Measurements from ENCODE around the gene SLC34A1. TPM values are rescaled to one million over a fixed set of nuclear protein-coding genes. Genes with fewer than 3 reads are reported as not detected.

SLC34A1 gene
- total and polyA plus RNA-seq, 2 of the 4 experiments (the other 2 are of a cell fraction) = not detected

- peaks cover 27% of the 10 kb centered on the region for H4K20me1 ChIP-seq (ENCODE audit: insufficient read depth, low read length)
- peak; percentile 94 for ATAC-seq (ENCODE audit: low read depth)
- peak overlapping the region; percentile 97 for H2BK15ac ChIP-seq (ENCODE audit: low read depth, low read length)
- H3K79me1 ChIP-seq (ENCODE audit: low read depth in 1 of 2, low read length in 2 of 2) = peaks cover 13 to 46% of the 10 kb centered on the region in 2 experiments
- peak overlapping the region; percentile 85 for H3K27ac ChIP-seq (ENCODE audit: insufficient read depth, low read length)
- peak overlapping the region; percentile 76 for H3K9ac ChIP-seq (ENCODE audit: low read depth, low read length)
- H2BK20ac ChIP-seq (ENCODE audit: low read depth, low read length) = peak overlapping the region; percentile 84
- peaks cover 13% of the 10 kb centered on the region for H3K4me1 ChIP-seq (ENCODE audit: control insufficient read depth, insufficient read depth, low read length)
- peak overlapping the region; percentile 75 for H3K18ac ChIP-seq (ENCODE audit: low read depth, low read length)
- intact Hi-C loops (cut with micrococcal nuclease) (loop anchor here (1.0 kb wide), 1 partner anchor 22 kb away; no protein-coding TSS in a partner anchor), in situ Hi-C loops (cut with MboI; ENCODE audit: low sequenced_read_pairs) (no loop called here), dilution Hi-C loops (cut with HindIII; ENCODE audit: low sequenced_read_pairs, unreplicated experiment) (no loop called here)
- H3K36me3 ChIP-seq (ENCODE audit: control insufficient read depth, insufficient read depth, low read length) = no peaks in the 10 kb centered on the region
- peak overlapping the region; percentile 94 for H4K5ac ChIP-seq (ENCODE audit: low read depth, low read length)
- peaks cover 15% of the 10 kb centered on the region for H3K9me1 ChIP-seq (ENCODE audit: insufficient read depth, low read length)
- peak overlapping the region; percentile 75 for H2BK5ac ChIP-seq (ENCODE audit: low read depth, low read length, poor library complexity, severe bottlenecking)
- peak overlapping the region; percentile 96 for H4K91ac ChIP-seq (ENCODE audit: insufficient read depth, low read depth, low read length)
- peak overlapping the region; percentile 97 for H3K4ac ChIP-seq (ENCODE audit: low read depth, low read length)
- H3K23ac ChIP-seq (ENCODE audit: low read depth, low read length) = peak overlapping the region; percentile 93
- H2AFZ ChIP-seq (replicated peaks; ENCODE audit: low read length, poor library complexity) = peak overlapping the region; percentile 97
- no peaks in the 10 kb centered on the region for H3K27me3 ChIP-seq (ENCODE audit: control insufficient read depth, insufficient read depth, low read length)
- H3K4me3 ChIP-seq (ENCODE audit: insufficient read depth, low read depth, low read length) = peak overlapping the region; percentile 47
- DNase-seq = peak; percentile 100
- ChIA-PET CTCF (interaction anchor here (0.6 to 3.1 kb wide), 3 partner anchors 22 to 74 kb away, joined by 3 to 13 read pairs (median 4); no protein-coding TSS in a partner anchor), POLR2A (ENCODE audit: unreplicated experiment) (interaction anchor here (0.6 to 0.9 kb wide), 6 partner anchors 10 to 141 kb away, joined by 3 to 7 read pairs (median 4); partner anchors contain the start of gene PDLIM7)
- 2% methylated on average over 10 of the region's 52 CpGs; no CpG with 5 or more reads in 1 of the 2 experiments for WGBS, 2 experiments (ENCODE audit: extremely low coverage in 2 of 2, insufficient read length in 1 of 2)
- peak overlapping the region; percentile 90 for H2BK120ac ChIP-seq (ENCODE audit: low read depth, low read length)
- no TSS peak for BruUV-seq (replicated peaks)
- H2AK5ac ChIP-seq (ENCODE audit: low read depth, low read length) = peak overlapping the region; percentile 93
- peak overlapping the region; percentile 95 for H2AK9ac ChIP-seq (replicated peaks; ENCODE audit: low read depth, low read length, poor library complexity)
- peak overlapping the region; percentile 95 for H3K14ac ChIP-seq (replicated peaks; ENCODE audit: low read depth, low read length)
- H3K56ac ChIP-seq (ENCODE audit: extremely low read depth, insufficient read depth, low read length) = peak overlapping the region; percentile 82
- H4K8ac ChIP-seq (ENCODE audit: low read depth in 2 of 2, low read length in 2 of 2) = peak overlapping the region; percentile 95 to 98
- H3K9me3 ChIP-seq (ENCODE audit: control insufficient read depth, insufficient read depth, low read length) = no peaks in the 10 kb centered on the region
- H3K4me2 ChIP-seq (ENCODE audit: low read depth, low read length) = peak overlapping the region; percentile 73
- TF ChIP-seq POLR2A (IDR thresholded peaks at IDR 0.05; ENCODE audit: low read depth, low read length) (peak; percentile 70; the same call in 1 of the 2 replicates), RAD21 (IDR thresholded peaks at IDR 0.05; ENCODE audit: low read length) (no peak), SMC3 (IDR thresholded peaks at IDR 0.05; ENCODE audit: low read depth, low read length) (no peak), MAZ (IDR thresholded peaks at IDR 0.05; ENCODE audit: borderline replicate concordance, low read depth, low read length) (peak; percentile 64; the same call in 1 of the 2 replicates), MAFK (IDR thresholded peaks at IDR 0.05; ENCODE audit: low read depth, low read length) (no peak), FOS (IDR thresholded peaks at IDR 0.05; ENCODE audit: low read depth, low read length) (peak; percentile 38; the same call in 1 of the 2 replicates), BHLHE40 (IDR thresholded peaks at IDR 0.05; ENCODE audit: low read depth, low read length) (peak; percentile 19; the same call in 1 of the 2 replicates), CEBPB (IDR thresholded peaks at IDR 0.05; ENCODE audit: low read depth, low read length) (no peak), RCOR1 (IDR thresholded peaks at IDR 0.05; ENCODE audit: insufficient replicate concordance, low read length) (peak; percentile 81), USF2 (IDR thresholded peaks at IDR 0.05; ENCODE audit: low read depth, low read length) (peak; percentile 12; the same call in 1 of the 2 replicates), MXI1 (IDR thresholded peaks at IDR 0.05; ENCODE audit: borderline replicate concordance, low read depth, low read length) (no peak; the same call in 1 of the 2 replicates)
- TF ChIP-seq, protein P1, sequence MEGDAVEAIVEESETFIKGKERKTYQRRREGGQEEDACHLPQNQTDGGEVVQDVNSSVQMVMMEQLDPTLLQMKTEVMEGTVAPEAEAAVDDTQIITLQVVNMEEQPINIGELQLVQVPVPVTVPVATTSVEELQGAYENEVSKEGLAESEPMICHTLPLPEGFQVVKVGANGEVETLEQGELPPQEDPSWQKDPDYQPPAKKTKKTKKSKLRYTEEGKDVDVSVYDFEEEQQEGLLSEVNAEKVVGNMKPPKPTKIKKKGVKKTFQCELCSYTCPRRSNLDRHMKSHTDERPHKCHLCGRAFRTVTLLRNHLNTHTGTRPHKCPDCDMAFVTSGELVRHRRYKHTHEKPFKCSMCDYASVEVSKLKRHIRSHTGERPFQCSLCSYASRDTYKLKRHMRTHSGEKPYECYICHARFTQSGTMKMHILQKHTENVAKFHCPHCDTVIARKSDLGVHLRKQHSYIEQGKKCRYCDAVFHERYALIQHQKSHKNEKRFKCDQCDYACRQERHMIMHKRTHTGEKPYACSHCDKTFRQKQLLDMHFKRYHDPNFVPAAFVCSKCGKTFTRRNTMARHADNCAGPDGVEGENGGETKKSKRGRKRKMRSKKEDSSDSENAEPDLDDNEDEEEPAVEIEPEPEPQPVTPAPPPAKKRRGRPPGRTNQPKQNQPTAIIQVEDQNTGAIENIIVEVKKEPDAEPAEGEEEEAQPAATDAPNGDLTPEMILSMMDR (conservative IDR thresholded peaks at IDR 0.05; ENCODE audit: low read depth, low read length) = no peak
- TF ChIP-seq, protein P2, sequence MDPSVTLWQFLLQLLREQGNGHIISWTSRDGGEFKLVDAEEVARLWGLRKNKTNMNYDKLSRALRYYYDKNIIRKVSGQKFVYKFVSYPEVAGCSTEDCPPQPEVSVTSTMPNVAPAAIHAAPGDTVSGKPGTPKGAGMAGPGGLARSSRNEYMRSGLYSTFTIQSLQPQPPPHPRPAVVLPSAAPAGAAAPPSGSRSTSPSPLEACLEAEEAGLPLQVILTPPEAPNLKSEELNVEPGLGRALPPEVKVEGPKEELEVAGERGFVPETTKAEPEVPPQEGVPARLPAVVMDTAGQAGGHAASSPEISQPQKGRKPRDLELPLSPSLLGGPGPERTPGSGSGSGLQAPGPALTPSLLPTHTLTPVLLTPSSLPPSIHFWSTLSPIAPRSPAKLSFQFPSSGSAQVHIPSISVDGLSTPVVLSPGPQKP (IDR thresholded peaks at IDR 0.05; ENCODE audit: borderline replicate concordance, low read depth, low read length) = no peak
Measured at GRCh38 chr5:177425801-177426565, 41.7 kb downstream of the SLC34A1 start.

Data from IMR-90 (cell line).